CD14-positive monocyte (primary cell): ENCODE measurements around the gene ZNF586. TPM values are rescaled to one million over a fixed set of nuclear protein-coding genes. Genes with fewer than 3 reads are reported as not detected.

Source experiments
- DNase-seq, 3 donors: peaks; one replicate each; pipeline ENCODE4 v3.0.0-alpha.2; 2011 to 2022
- H2AFZ ChIP-seq: 2 replicates; pipeline ENCODE4 v1.6.0; 2012; ENCODE audit warnings: mild to moderate bottlenecking, low read depth, low read length, inconsistent platforms; ENCODE audit not compliant: insufficient read depth, poor library complexity, severe bottlenecking
- H3K27ac ChIP-seq, 2 donors: 1 replicate in 1 of 2; 2 replicates in 1 of 2; pipeline ENCODE4 v1.5.1; 2012 to 2013; ENCODE audit warnings: low read length in 2 of 2, control low read depth in 1 of 2, inconsistent platforms in 1 of 2, low read depth in 1 of 2, mild to moderate bottlenecking in 1 of 2
- H3K27me3 ChIP-seq, 2 donors: one replicate each; pipeline versions ENCODE4 v1.6.0 to v1.6.1; 2011 to 2013; ENCODE audit warnings: low read length in 2 of 2; ENCODE audit not compliant: control insufficient read depth in 2 of 2, insufficient read depth in 2 of 2
- H3K36me3 ChIP-seq, 2 donors: replicated peaks in 1 of 2; 1 replicate in 1 of 2; 2 replicates in 1 of 2; pipeline versions ENCODE4 v1.5.1 to v1.6.1; 2012 to 2013; ENCODE audit warnings: low read length in 2 of 2, control low read depth in 1 of 2, inconsistent platforms in 1 of 2, mild to moderate bottlenecking in 1 of 2; ENCODE audit not compliant: insufficient read depth in 2 of 2, control insufficient read depth in 1 of 2
- H3K4me1 ChIP-seq, 2 donors: 1 replicate in 1 of 2; 2 replicates in 1 of 2; pipeline versions ENCODE4 v1.5.1 to v1.6.1; 2012 to 2013; ENCODE audit warnings: low read length in 2 of 2, control low read depth in 1 of 2, inconsistent platforms in 1 of 2, mild to moderate bottlenecking in 1 of 2, moderate library complexity in 1 of 2; ENCODE audit not compliant: insufficient read depth in 2 of 2, control insufficient read depth in 1 of 2
- H3K4me2 ChIP-seq: replicated peaks from 2 replicates; pipeline ENCODE3; 2012; ENCODE audit warnings: low read length, moderate library complexity, mild to moderate bottlenecking; ENCODE audit not compliant: poor library complexity, severe bottlenecking; ENCODE audit errors: extremely low read depth
- H3K4me3 ChIP-seq, 3 experiments: fragments of 200-600 bp in 1 of 3; sonication (generic) in 1 of 3; replicated peaks in 1 of 3; 1 replicate in 2 of 3; 2 replicates in 1 of 3; pipeline ENCODE4 v1.5.1; 2011 to 2013; ENCODE audit warnings: low read length in 3 of 3, mild to moderate bottlenecking in 3 of 3, control low read depth in 2 of 3, low read depth in 2 of 3, inconsistent platforms in 1 of 3, moderate library complexity in 1 of 3
- H3K79me2 ChIP-seq: 2 replicates; pipeline ENCODE4 v1.6.0; 2012; ENCODE audit warnings: mild to moderate bottlenecking, control low read depth, inconsistent platforms, low read length, moderate library complexity; ENCODE audit not compliant: insufficient read depth
- H3K9ac ChIP-seq: 2 replicates; pipeline ENCODE4 v1.6.0; 2017; ENCODE audit warnings: low read length, mild to moderate bottlenecking; ENCODE audit not compliant: insufficient read depth, poor library complexity, severe bottlenecking
- H3K9me3 ChIP-seq, 2 donors: replicated peaks in 1 of 2; 1 replicate in 1 of 2; 2 replicates in 1 of 2; pipeline versions ENCODE4 v1.5.1 to v1.6.1; 2012 to 2013; ENCODE audit warnings: low read length in 2 of 2, control low read depth in 1 of 2; ENCODE audit not compliant: control insufficient read depth in 1 of 2, insufficient read depth in 1 of 2
- H4K20me1 ChIP-seq: 2 replicates; pipeline ENCODE4 v1.6.0; 2012; ENCODE audit warnings: mild to moderate bottlenecking, low read length, control low read depth, moderate library complexity; ENCODE audit not compliant: insufficient read depth
- H3K27ac Mint-ChIP-seq, 7 donors: one replicate each; pipeline ENCODE4 v1.8.0; 2020; ENCODE audit warnings: mild to moderate bottlenecking in 7 of 7, mixed read lengths in 7 of 7, moderate library complexity in 6 of 7, inconsistent platforms in 2 of 7
- H3K27me3 Mint-ChIP-seq, 3 donors: one replicate each; pipeline ENCODE4 v1.8.0; 2021 to 2022; ENCODE audit warnings: low read depth in 3 of 3, mild to moderate bottlenecking in 3 of 3, mixed read lengths in 3 of 3, moderate library complexity in 3 of 3, inconsistent platforms in 1 of 3
- H3K36me3 Mint-ChIP-seq, 2 donors: one replicate each; pipeline ENCODE4 v1.8.0; 2020; ENCODE audit warnings: mixed read lengths in 2 of 2, inconsistent platforms in 1 of 2, mild to moderate bottlenecking in 1 of 2
- H3K4me1 Mint-ChIP-seq: one replicate; pipeline ENCODE4 v1.8.0; 2020; ENCODE audit warnings: mild to moderate bottlenecking, mixed read lengths
- H3K4me3 Mint-ChIP-seq, 2 donors: one replicate each; pipeline ENCODE4 v1.8.0; 2020; ENCODE audit warnings: mild to moderate bottlenecking in 2 of 2, mixed read lengths in 2 of 2, moderate library complexity in 1 of 2
- H3K9me3 Mint-ChIP-seq, 7 donors: one replicate each; pipeline ENCODE4 v1.8.0; 2020 to 2022; ENCODE audit warnings: mixed read lengths in 7 of 7, mild to moderate bottlenecking in 6 of 7, moderate library complexity in 6 of 7, inconsistent platforms in 2 of 7
- CTCF ChIP-seq: fragments of 200-600 bp; IDR thresholded peaks from one replicate; pipeline ENCODE4 v1.8.0; 2022; ENCODE audit warnings: antibody characterized with exemption, mild to moderate bottlenecking
- WGBS: methylation state at CpG from one replicate; pipeline ENCODE4 v1.1.5; 2013; ENCODE audit warnings: missing lambda C conversion rate; ENCODE audit not compliant: insufficient coverage; 5-methylcytosine and 5-hydroxymethylcytosine counted together
- intact Hi-C, 2 donors: fragments of 100-400 bp; cut with micrococcal nuclease; formaldehyde crosslinking; loops; one replicate each; pipeline versions ENCODE4 v1.15.0 to v1.15.1; 2023
- polyA plus RNA-seq, 3 donors: library from polyadenylated mRNA; depleted of rRNA in 1 of 3; unstranded in 2 of 3; stranded (reverse) in 1 of 3; fragments of 300-500 nt in 2 of 3; fragments of >200 nt in 1 of 3; fragmentation: Illumina TruSeq in 2 of 3; gene quantifications; 1 replicate in 2 of 3; 2 replicates in 1 of 3; pipeline ENCODE4 v1.2.3, GENCODE V29; 2012 to 2021

The ZNF586 gene
- polyA plus RNA-seq, 3 donors: 7.7 to 10.5 (median 10.2) TPM

GRCh38 chr19:57786286-57786685 lies 16.8 kb downstream of the ZNF586 start:
- H2AFZ ChIP-seq: no peak overlapping the region
- peak overlapping the region in 1 of 3 experiments; percentile 28 for H3K4me3 ChIP-seq
- intact Hi-C loops: no loop called here
- no peak overlapping the region for H3K4me3 Mint-ChIP-seq
- H4K20me1 ChIP-seq: no peaks in the 10 kb centered on the region
- no peaks in the 10 kb centered on the region for H3K79me2 ChIP-seq
- peaks cover 2% of the 10 kb centered on the region for H3K4me1 Mint-ChIP-seq
- no peak for DNase-seq
- no peaks in the 10 kb centered on the region for H3K27me3 Mint-ChIP-seq
- peaks cover 29 to 40% of the 10 kb centered on the region in 2 donors for H3K36me3 Mint-ChIP-seq
- H3K9me3 Mint-ChIP-seq: peaks cover 48 to 93% (median 89%) of the 10 kb centered on the region in 7 donors
- no peak overlapping the region for H3K9ac ChIP-seq
- no peak overlapping the region for H3K27ac ChIP-seq
- TF ChIP-seq CTCF: no peak
- no peak overlapping the region for H3K27ac Mint-ChIP-seq
- no peak overlapping the region for H3K4me2 ChIP-seq
- peaks cover 6 to 67% of the 10 kb centered on the region in 2 donors for H3K36me3 ChIP-seq
- H3K4me1 ChIP-seq: no peaks in the 10 kb centered on the region
- 95% methylated on average over 23 of the region's 38 CpGs for WGBS
- no peaks in the 10 kb centered on the region for H3K27me3 ChIP-seq
- peaks cover 93 to 94% of the 10 kb centered on the region in 2 donors for H3K9me3 ChIP-seq

- Histone ChIP-seq H3K4me1 (no peaks in the 10 kb centered on the region), H3K4me2 (no peak overlapping the region), H4K20me1 (no peaks in the 10 kb centered on the region), H3K79me2 (no peaks in the 10 kb centered on the region), H3K9me3 (peaks cover 88 to 96% of the 10 kb centered on the region in 2 donors), H3K36me3 (peaks cover 6 to 62% of the 10 kb centered on the region in 2 donors), H3K27ac (no peak overlapping the region), H2AFZ (no peak overlapping the region), H3K27me3 (no peaks in the 10 kb centered on the region), H3K9ac (no peak overlapping the region), H3K4me3 (peak overlapping the region in 1 of 3 experiments; percentile 28)
- Mint-ChIP-seq H3K4me3 (no peak overlapping the region), H3K4me1 (peaks cover 2% of the 10 kb centered on the region), H3K9me3 (peaks cover 47 to 93% (median 89%) of the 10 kb centered on the region in 7 donors), H3K27me3 (no peaks in the 10 kb centered on the region), H3K36me3 (peaks cover 33 to 44% of the 10 kb centered on the region in 2 donors), H3K27ac (no peak overlapping the region)
- 77% methylated on average over 3 of the region's 5 CpGs for WGBS
- DNase-seq: no peak
- TF ChIP-seq CTCF: no peak
- intact Hi-C loops: no loop called here
These were observed 17.4 kb downstream of the ZNF586 start for GRCh38 chr19:57786906-57787305.
